ENCODE measurements around the gene SIK1. TPM values are rescaled to one million over a fixed set of nuclear protein-coding genes. Genes with fewer than 3 reads are reported as not detected.
"Not testable (repeated sequence)": the region's sequence is repeated elsewhere in the genome, so short reads cannot be mapped to it uniquely, and the experiment has no call there.

The SIK1 gene
- total RNA-seq, 1 donor from 2014 or later, result 5.6 TPM

DNA sequence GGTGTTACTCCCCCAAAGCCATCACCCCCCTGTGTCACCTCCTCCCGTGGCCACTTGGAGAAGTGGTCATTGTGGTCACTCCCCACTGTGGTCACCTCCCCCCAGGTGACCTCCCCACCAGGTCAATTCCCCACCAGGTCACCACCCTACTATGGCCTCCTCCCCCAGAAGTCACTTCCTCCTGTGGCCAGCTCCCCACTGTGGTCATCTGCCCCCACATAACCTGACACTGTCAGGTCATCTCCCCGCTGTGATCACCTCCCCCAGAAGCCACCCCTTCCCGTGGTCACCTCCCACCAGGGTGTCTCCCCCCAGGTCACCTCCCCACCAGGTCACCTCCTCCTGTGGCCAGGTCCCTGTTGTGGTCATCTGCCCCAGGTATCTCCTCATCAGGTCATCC lies 28.9 kb downstream of the SIK1 start:
- H3K27ac Mint-ChIP-seq; H3K4me3 Mint-ChIP-seq (ENCODE audit: low read depth); DNase-seq (ENCODE audit: low spot score); intact Hi-C loops (cut with micrococcal nuclease); H3K4me1 Mint-ChIP-seq (ENCODE audit: low read depth); H3K36me3 Mint-ChIP-seq (ENCODE audit: low read depth); H3K9me3 Mint-ChIP-seq; H3K27me3 Mint-ChIP-seq (ENCODE audit: low read depth): not testable (repeated sequence)

DNA sequence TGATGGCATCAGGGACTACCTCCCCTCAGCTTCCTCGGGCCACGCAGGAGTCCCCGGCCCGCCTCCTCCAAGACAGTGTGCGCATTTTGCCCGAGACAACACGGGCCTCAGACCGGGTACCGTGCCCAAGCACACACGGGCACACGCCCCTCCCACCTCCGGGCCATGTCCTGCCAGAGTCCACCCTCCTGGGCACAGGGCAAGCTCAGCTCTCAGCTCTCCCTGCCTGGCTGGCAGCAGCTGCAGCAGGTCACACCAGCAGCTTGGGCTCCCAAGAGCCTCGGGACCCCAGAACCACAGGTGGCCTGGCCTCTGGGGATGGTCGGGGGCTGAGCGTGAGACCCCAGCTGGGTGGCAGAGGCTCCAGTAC lies 29.5 kb downstream of the SIK1 start:
- H3K9me3 Mint-ChIP-seq; H3K36me3 Mint-ChIP-seq (ENCODE audit: low read depth); DNase-seq (ENCODE audit: low spot score); H3K4me3 Mint-ChIP-seq (ENCODE audit: low read depth); H3K27ac Mint-ChIP-seq; H3K4me1 Mint-ChIP-seq (ENCODE audit: low read depth); intact Hi-C loops (cut with micrococcal nuclease); H3K27me3 Mint-ChIP-seq (ENCODE audit: low read depth): not testable (repeated sequence)

DNA sequence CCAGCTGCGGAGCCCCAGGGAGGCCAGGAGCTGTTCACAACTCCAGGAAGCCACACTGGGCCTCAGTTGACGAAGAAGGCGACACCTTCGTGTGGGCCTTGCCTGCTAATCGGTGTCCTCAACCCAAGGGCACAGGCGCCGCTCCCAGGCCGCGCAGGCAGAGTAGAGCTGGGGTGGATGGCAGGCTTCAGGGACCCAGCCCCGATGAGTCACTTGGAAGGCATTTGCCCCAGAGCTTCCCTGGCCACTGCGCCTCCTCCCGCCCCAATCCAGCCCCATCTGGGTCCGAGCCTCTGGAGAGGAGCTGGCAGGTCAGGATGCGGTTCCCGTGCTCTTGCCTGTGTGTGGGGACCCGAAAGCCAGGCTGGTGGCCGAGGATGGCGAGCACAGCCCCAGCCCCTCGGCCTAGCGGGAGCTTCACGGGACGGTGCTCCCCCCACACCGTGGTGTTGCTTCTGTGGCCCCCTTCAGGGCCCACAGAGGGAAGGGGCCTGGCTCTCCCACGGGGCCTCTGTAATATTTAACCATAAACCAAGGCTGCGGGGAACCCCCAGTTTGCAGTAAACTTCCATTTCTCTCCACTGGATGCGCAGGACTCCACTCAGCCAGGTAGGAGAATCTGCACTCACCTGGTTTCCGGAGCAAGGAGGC lies 30.0 kb downstream of the SIK1 start:
- H3K9me3 Mint-ChIP-seq; H3K36me3 Mint-ChIP-seq (ENCODE audit: low read depth); intact Hi-C loops (cut with micrococcal nuclease); H3K27ac Mint-ChIP-seq; H3K27me3 Mint-ChIP-seq (ENCODE audit: low read depth); DNase-seq (ENCODE audit: low spot score); H3K4me3 Mint-ChIP-seq (ENCODE audit: low read depth); H3K4me1 Mint-ChIP-seq (ENCODE audit: low read depth): not testable (repeated sequence)

DNA sequence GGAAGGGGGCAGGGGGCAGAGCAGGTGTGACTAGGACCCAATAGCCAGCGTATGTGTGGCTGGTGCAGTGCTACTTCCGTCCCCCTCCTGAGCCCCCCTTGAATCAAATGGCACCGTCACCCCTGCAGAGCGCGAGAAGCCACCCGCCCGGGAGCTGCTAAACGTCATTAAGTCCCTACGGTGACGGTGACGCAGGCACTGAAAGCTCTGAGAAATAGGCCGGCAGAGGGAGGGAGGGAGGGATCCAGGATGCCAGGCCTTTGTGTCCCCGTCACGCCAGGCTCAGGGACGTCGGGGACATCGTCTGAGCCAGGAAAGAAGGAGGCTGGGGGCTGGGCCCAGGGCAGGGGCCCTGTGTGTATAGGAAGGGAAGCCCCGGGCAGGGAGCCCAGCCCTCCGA lies 43.6 kb downstream of the SIK1 start:
- H3K4me3 Mint-ChIP-seq (ENCODE audit: low read depth); H3K36me3 Mint-ChIP-seq (ENCODE audit: low read depth); H3K27me3 Mint-ChIP-seq (ENCODE audit: low read depth); H3K4me1 Mint-ChIP-seq (ENCODE audit: low read depth); intact Hi-C loops (cut with micrococcal nuclease); H3K9me3 Mint-ChIP-seq; DNase-seq (ENCODE audit: low spot score); H3K27ac Mint-ChIP-seq: not testable (repeated sequence)

DNA sequence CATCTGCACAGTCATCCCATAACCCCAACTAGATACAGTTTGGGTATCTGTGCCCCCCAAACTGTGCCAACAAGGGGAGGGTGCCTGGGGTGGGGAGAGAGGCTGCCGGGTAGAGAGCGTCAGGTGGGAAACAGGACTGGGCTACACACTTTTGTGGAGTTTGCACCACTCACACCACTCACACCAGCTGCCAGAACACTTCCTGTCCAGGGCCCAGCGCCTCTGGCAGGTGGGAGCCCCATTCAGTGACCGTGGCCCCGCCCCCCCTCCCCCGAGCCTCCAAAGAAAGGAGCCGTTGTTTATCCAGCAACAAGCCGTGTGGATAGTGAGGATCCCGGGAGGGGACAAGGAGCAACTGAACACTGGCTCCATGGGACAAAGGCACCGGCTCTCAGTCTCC lies 44.0 kb downstream of the SIK1 start:
- H3K27ac Mint-ChIP-seq, result not testable (repeated sequence)

DNA sequence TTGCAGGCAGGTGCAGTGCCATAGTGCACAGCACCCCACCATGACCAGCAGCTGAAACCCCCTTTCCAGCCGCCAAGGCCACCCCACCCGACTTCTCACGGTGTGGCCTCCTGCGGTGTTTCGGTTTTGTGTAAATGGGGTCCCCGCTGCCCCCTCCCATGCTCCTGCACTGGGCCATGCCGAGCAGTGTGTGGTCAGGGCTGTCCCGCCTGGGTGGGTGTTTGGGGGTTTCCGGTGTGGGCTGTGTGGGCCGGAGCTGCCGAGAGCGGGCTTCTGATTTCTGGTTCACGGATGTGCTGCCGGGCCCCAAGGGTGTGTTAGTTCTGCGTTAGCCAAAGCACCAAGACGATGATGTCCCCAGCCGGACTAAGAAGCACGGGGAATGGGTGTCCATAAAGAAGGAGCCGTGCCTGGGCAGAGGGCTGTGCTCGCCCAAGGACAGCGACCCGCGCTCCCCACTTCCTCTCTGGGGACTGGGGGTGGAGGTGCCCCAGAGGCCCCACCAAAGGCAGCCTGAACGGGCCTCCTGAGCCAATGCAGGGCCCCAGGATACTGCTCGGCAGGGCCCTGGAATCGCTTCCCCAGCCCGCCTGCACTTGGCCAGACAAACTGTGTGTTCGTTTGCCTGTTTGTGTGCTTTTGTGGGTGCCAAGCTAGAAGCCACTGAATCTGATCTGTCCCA lies 45.9 kb downstream of the SIK1 start:
- DNase-seq (ENCODE audit: low spot score); H3K27ac Mint-ChIP-seq; intact Hi-C loops (cut with micrococcal nuclease); H3K27me3 Mint-ChIP-seq (ENCODE audit: low read depth); H3K4me1 Mint-ChIP-seq (ENCODE audit: low read depth); H3K36me3 Mint-ChIP-seq (ENCODE audit: low read depth); H3K9me3 Mint-ChIP-seq; H3K4me3 Mint-ChIP-seq (ENCODE audit: low read depth): not testable (repeated sequence)

More for the DNA sequence above, 44.0 kb downstream of the SIK1 start:
- H3K9me3 Mint-ChIP-seq; DNase-seq (ENCODE audit: low spot score); intact Hi-C loops (cut with micrococcal nuclease); H3K4me3 Mint-ChIP-seq (ENCODE audit: low read depth); H3K36me3 Mint-ChIP-seq (ENCODE audit: low read depth); H3K27me3 Mint-ChIP-seq (ENCODE audit: low read depth); H3K4me1 Mint-ChIP-seq (ENCODE audit: low read depth): not testable (repeated sequence)

DNA sequence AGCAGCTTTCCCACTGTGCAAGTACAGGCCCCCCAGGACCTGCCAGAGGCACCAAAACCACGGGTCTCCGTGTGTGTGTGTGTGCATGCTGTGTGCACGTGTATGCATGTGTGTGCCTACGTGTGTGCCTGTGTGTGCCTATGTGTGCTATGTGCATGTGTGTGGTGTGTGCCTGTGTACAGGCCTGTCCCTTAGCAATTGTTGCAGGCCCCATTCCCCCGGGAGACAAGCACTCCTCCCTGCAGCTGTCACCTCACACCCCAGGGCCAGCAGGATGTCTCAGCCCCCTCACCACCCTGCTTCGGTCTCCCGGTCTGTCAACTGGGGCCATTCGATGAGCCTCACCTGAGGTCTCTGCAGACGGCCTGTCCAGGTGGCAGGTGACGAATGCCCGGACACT lies 46.6 kb downstream of the SIK1 start:
- H3K4me1 Mint-ChIP-seq (ENCODE audit: low read depth); H3K27ac Mint-ChIP-seq; intact Hi-C loops (cut with micrococcal nuclease); H3K27me3 Mint-ChIP-seq (ENCODE audit: low read depth); DNase-seq (ENCODE audit: low spot score); H3K4me3 Mint-ChIP-seq (ENCODE audit: low read depth); H3K36me3 Mint-ChIP-seq (ENCODE audit: low read depth); H3K9me3 Mint-ChIP-seq: not testable (repeated sequence)

DNA sequence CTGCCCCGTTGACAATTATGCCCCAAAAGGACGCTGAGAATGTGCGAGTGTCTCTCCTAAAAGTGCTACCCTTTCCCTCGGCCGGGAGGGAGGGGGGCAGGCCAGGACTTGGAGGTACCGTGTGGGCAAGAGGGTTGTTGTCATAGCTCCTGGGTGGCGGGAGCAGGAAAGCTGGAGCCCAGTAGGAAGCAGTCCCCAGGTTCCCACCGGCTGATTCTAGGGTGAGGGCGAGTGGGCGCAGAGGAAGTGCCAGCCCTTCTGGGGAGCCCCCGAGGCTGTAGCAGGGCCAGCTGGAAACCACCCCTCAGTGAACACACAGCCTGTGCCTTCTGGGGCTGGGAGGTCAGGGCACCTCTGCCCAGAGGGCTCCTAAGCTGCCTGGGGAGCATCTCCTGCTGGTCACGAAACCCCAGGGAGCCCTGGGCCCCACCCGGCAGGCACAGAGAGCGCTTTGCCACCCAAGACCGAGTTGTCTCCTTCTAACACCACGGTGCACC lies 47.3 kb downstream of the SIK1 start:
- intact Hi-C loops (cut with micrococcal nuclease); H3K4me1 Mint-ChIP-seq (ENCODE audit: low read depth); H3K27ac Mint-ChIP-seq; H3K27me3 Mint-ChIP-seq (ENCODE audit: low read depth); H3K9me3 Mint-ChIP-seq; H3K36me3 Mint-ChIP-seq (ENCODE audit: low read depth); DNase-seq (ENCODE audit: low spot score); H3K4me3 Mint-ChIP-seq (ENCODE audit: low read depth): not testable (repeated sequence)

DNA sequence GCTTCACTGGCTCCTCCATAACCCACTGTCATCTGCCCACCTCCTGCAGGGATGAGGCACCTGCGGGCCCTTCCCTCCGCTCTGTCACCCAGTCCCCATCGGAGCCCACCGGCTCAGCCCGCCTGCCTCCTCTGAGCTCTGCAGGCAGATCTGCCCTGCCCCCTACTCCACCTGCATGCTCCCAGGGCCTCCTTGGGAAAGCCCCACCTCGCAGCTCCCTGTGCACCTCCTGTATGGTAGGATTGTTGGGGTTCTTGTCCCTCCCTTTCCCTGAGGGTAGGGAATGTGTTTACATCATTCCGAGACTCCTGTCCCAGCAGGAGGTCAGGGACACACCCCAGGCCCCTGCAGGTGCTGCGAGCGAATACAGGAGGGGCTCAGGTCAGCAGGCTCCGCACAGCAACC lies 50.5 kb downstream of the SIK1 start:
- Mint-ChIP-seq H3K9me3 (no peaks in the 10 kb centered on the region), H3K27me3 (ENCODE audit: low read depth) (no peaks in the 10 kb centered on the region), H3K36me3 (ENCODE audit: low read depth) (no peaks in the 10 kb centered on the region), H3K4me3 (ENCODE audit: low read depth) (no peak overlapping the region), H3K4me1 (ENCODE audit: low read depth) (no peaks in the 10 kb centered on the region), H3K27ac (no peak overlapping the region)
- intact Hi-C loops (cut with micrococcal nuclease), result no loop called here
- DNase-seq (ENCODE audit: low spot score), result no peak

DNA sequence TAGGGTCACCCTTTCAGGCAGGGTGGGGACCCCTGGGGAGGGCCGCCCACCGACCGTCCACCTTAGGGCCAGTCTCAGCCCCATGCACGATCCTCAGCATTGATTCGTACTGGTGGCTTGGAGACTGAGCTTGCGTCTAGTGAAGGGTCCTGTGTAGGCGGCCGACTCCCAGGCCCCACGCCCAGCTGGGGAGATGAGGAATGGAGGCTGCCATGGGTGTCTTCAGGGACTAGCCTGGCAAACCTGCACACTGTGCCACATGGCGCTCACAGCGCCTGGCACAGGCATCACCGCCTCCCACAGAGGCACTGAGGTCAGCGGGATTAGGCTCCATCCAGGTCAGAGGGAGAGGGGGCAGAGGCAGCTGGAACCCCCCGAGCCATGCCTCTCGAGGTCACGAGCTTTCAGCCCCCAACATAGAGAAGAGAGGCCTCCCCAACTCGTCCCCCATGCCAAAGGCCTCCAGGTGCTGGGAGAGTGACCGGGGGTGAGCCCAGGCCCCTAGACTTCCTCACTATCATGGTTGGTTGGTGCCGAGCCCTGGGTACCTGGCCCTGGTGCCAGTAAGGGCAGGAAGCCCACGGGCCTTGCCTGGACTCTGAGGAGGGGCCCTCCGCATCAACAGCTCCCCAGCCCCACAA lies 51.0 kb downstream of the SIK1 start:
- H3K36me3 Mint-ChIP-seq (ENCODE audit: low read depth), result no peaks in the 10 kb centered on the region
- no peak for DNase-seq (ENCODE audit: low spot score)
- H3K4me3 Mint-ChIP-seq (ENCODE audit: low read depth), result no peak overlapping the region
- no peaks in the 10 kb centered on the region for H3K27me3 Mint-ChIP-seq (ENCODE audit: low read depth)
- no peaks in the 10 kb centered on the region for H3K4me1 Mint-ChIP-seq (ENCODE audit: low read depth)
- intact Hi-C loops (cut with micrococcal nuclease), result no loop called here
- no peaks in the 10 kb centered on the region for H3K9me3 Mint-ChIP-seq
- H3K27ac Mint-ChIP-seq, result no peak overlapping the region

DNA sequence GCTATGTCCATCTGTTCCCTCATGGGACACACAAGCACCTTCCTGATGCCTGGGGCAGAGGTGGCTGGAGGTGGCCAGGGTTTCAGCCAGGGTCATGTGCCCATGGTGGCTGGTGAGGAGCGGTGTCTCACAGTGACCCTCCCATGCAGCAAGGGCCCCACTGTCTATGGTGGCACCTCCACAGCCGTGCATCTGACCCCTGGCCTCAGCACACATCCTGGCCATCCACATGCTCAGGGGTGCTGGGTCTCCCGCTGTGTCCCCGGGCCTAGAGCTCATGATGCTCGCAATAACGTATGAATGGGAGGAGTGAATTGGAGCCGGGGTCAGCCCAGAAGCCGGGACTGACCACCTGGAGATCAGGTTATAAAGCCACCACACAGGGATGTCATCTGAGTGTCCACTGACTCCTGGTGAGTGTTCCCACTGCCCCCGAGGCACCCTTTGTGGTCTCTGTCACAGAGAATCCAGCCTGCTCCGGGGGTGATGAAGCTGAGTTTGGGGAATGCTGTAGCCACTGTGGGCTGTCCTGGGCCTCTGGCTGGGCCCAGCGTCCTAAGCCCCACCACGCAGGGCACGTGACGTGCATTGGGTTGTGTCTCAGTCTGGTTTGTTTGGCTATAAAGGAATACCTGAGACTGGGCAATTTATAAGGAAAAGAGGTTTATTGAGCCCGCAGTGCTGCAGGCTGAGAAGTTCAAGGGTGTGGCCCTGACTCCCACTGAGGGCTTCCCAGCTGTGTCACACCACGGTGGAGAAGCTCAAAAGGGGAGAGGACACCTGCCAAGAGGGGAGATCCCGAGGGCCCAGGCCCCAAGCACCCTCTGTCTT lies 51.7 kb downstream of the SIK1 start:
- Mint-ChIP-seq H3K27ac (no peak overlapping the region), H3K36me3 (ENCODE audit: low read depth) (no peaks in the 10 kb centered on the region), H3K4me1 (ENCODE audit: low read depth) (no peaks in the 10 kb centered on the region), H3K4me3 (ENCODE audit: low read depth) (no peak overlapping the region), H3K9me3 (no peaks in the 10 kb centered on the region), H3K27me3 (ENCODE audit: low read depth) (no peaks in the 10 kb centered on the region)
- intact Hi-C loops (cut with micrococcal nuclease), result no loop called here
- DNase-seq (ENCODE audit: low spot score), result no peak

DNA sequence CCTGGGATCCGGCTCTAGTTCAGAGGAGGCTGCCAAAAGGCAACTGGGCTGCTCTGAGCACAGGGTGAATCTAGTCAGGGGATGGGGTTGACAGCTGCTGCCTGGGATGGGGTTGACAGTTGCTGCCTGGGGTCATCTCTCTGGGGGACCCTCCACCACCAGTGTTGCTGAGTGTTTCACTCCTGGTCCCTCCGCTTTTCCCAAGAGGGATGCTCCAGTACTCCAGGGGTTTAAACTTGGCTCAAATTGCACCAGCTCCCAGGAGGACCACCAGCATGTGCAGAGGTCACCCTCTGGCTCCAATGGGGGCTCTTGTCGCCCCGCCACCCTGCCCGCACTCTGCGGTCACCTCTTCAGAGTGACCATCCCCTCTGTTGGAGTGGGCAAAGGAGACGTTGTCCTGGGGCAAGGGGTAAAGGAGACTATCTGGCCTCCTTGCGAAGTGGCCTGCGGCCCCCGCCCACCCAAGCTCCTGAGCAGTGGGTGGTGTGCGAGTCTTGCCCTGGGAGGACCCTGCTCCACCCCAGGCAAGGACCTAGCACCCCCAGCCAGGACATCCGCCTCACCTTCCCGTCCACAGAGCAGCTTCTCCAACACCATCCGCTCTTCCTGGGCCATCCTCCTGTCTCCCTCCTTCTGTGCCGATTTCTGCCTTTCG lies 52.6 kb downstream of the SIK1 start:
- Mint-ChIP-seq H3K4me1 (ENCODE audit: low read depth) (no peaks in the 10 kb centered on the region), H3K27me3 (ENCODE audit: low read depth) (no peaks in the 10 kb centered on the region), H3K4me3 (ENCODE audit: low read depth) (no peak overlapping the region), H3K27ac (no peak overlapping the region), H3K36me3 (ENCODE audit: low read depth) (no peaks in the 10 kb centered on the region), H3K9me3 (no peaks in the 10 kb centered on the region)
- intact Hi-C loops (cut with micrococcal nuclease), result no loop called here
- no peak for DNase-seq (ENCODE audit: low spot score)
